Inflammatory macrophage treated with lipopolysaccharide for 1 hour (primary cell): ENCODE measurements around the gene KNCN.

Experiments
- DNase-seq, 2 donors: peaks; one replicate each; pipeline ENCODE4 v3.0.0-alpha.2; 2020 to 2022

KNCN gene

DNA sequence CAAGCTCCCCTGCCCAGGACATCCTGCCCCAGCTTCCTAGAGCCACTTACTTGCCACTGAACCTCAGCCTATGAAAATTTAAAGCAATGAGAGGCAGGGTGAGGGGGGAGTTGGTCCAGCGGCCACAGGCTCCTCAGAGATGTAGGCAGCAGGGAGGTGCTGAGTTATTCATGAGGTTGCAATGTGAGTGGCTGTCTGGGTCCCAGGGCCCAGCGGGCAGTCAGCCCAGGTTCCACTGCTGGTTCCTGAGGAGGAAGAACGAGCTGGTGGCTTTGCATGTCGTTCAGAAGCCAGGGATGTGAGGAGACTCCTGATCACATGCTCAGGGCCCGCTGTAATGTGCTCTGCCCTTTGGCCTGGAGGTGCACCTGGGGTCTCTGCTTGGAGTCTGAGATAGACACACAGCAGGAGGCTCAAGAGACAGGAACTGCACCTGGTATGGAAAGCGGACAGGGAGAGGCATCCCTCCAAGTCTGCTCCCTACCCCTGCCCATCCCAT is at the start of gene KNCN:
Gene KNCN (minus strand): TSS at position 51 of the 499 bp plus-strand sequence. CDS start 432 bp downstream, outside the sequence.
- no peak for DNase-seq

DNA sequence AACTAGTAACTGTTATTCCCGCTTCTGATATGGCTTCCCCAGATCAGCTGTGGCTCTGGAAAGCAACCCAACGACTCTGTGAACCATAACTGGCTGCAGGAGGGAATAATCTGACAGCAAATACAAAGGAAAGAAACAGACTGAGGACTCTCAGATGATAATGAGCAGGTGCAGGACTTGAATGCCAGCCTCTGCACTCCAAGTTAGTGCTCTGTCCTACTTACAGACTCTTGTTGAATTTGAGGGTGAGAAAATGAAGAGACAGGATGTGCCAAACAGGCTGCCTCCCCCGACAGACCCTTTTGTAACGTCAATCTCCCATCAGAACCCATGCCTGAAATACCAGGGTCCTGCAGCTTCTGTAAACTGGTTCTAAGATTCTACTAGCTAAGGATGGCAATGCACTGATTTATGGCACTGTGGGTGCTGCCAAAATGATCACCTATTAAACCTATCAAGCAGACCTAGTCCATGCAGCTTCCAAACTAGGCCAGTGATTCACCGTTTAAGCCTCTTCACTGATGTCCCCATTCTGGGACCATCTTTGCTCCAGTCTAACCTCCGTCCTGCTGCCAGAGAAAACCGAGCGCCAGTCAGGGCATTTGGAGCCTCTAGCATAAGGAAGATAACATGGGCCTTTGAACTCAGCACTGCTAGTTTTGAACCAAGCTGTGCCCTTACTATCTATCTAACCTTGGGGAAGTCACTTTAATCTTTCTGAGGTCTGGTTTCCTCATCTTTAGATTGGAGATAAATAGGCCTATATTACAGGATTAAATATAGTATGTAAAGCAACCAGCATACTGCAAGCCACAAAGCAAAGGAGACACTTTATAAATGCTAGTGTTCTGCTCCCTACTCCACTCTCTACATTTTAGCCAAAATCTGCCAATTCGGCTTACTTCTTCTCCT is 47.9 kb upstream of the KNCN start:
- no peak for DNase-seq

- DNase-seq, result no peak
Observed at GRCh38 chr1:46596846-46597245, 45.4 kb upstream of the KNCN start.

DNA sequence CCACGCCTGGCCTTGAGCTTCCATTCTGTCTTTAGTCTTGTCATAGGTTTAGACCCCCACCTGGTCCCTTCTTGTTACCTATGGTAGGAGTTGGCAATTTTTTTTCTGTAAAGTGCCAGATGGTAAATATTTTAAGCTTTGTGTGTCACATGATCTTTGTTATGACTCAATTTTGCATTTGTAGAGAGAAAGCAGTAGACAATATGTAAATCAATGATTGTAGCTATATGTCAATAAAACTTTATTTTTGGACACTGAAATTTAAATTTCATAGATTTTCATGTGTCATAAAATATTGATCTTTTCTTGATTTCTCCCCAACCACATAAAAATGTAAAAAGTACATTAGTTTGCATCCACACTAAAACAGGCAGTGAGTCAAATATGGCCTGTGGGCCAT is 44.6 kb upstream of the KNCN start:
- DNase-seq, result no peak

GRCh38 chr1:46595127-46595526 is 43.7 kb upstream of the KNCN start:
- peak; percentile 95 to 96 for DNase-seq

- peak; percentile 92 to 93 for DNase-seq
Observed at GRCh38 chr1:46594063-46594462, 42.6 kb upstream of the KNCN start.

GRCh38 chr1:46592823-46593222 is 41.4 kb upstream of the KNCN start:
- peak in 1 of 2 donors; percentile 41 for DNase-seq

DNA sequence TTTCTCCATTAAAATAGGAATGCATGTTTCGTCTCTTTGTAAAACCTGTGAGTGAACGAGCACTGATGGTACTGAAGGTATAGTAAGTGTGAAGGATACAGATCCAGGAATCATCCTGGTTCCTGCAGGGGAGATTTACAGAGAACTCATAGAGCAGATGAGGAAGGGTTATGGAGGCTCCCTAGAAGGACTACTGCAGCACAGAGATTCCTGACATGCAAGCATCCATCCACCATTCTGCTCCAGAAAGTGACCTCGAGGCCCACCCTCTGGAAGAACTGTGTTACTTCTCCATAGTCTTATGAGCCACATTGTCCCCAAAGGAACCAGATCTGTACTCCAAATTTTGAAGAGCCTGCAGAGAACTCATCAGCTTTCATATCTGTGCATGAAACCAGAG is 38.1 kb upstream of the KNCN start:
- no peak for DNase-seq

GRCh38 chr1:46587069-46587468 is 35.6 kb upstream of the KNCN start:
- peak; percentile 69 to 93 for DNase-seq

DNA sequence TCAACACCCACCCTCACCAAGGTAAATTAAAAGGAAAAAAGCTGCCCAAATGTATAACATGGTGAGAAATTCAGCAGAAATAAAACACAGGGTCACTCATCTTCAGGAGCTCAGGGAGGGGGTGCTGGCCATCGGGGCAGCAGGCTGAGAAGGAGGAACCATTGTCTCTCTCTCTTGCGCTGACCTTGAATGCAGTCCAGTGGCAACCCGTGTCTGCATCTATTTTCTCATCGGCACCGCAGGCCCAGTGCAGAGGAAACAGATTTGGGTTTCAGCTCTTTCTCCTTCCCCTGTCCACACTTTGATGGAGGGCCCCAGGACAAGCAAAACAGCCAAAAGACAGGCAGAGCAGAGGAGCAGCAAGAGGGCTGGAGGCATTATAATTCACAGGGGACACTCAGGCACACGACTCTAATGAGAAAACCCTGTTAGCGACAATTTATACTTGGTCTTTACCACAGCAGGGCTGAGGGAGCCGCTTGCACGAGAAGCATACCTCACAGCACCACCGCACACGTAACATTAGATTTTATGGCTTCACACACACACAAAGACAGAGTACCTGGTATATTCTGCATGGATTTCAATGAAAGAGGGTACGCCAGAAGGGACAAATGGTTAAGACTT is 34.0 kb upstream of the KNCN start:
- DNase-seq, result no peak

GRCh38 chr1:46583494-46583893 is 32.0 kb upstream of the KNCN start:
- DNase-seq, result no peak

- DNase-seq, result no peak
Observed at GRCh38 chr1:46582972-46583371, 31.5 kb upstream of the KNCN start.

- DNase-seq, result peak; percentile 65 to 84
Observed at GRCh38 chr1:46581681-46582455, 30.4 kb upstream of the KNCN start.

DNA sequence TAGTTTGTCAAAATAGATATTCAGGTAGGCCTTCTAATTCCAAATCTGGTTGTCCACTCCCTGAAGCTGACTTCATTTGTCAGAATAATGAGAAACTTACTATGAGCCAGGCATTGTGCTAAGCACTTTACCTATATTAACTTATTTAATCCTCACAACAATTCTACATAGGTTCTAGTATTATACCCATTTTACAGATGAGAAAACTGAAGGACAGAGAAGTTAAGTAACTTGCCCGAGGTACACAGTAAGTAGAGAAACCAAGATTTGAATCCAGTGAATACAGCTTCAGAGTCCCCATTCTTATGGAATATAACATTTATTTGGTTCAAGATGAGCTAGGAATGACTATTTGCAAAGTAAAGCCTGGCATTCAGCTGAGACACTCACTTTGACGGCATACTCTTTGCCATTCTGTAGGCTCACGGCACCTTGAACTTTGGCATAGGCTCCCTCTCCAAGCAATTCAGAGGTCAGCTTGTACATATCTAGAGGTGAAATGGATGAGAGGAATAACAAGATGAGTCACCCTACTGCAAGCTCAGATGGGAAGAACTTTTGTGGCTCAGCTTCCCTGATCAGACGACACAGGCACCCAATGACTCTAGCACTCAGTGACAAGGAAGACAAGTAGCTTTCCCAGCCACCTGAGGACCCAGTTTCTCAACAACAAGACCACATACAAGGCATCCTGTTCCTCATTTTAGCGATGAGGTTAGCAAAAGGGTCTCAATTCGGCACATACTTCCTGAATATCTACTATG is 28.9 kb upstream of the KNCN start:
- DNase-seq, result peak in 1 of 2 donors; percentile 53

- DNase-seq, result no peak
Observed at GRCh38 chr1:46577671-46578070, 26.2 kb upstream of the KNCN start.

GRCh38 chr1:46576596-46576995 is 25.1 kb upstream of the KNCN start:
- DNase-seq, result no peak

GRCh38 chr1:46575778-46576177 is 24.3 kb upstream of the KNCN start:
- DNase-seq, result no peak

DNA sequence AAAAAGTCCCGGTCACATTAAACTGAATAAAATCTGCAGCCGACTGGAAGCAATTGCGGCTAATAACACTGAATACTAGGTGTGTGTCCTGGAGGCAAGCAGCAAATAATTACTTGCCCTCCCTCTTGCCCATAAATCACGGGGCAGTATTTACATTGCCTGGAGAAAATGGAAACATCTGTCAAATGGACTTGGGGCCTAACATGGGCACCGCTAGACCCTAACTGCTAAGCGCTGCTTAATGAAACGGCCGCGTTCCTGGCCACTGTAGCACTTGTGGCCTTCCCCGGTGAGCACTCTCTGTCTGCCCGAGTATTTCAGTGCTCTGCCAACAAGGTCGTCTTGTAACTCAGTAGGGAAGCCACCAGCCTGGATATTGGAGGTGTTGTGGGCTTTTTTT is 23.9 kb upstream of the KNCN start:
- no peak for DNase-seq

GRCh38 chr1:46571691-46572225 is 20.3 kb upstream of the KNCN start:
- no peak for DNase-seq

GRCh38 chr1:46569884-46570725 is 18.7 kb upstream of the KNCN start:
- no peak for DNase-seq

DNA sequence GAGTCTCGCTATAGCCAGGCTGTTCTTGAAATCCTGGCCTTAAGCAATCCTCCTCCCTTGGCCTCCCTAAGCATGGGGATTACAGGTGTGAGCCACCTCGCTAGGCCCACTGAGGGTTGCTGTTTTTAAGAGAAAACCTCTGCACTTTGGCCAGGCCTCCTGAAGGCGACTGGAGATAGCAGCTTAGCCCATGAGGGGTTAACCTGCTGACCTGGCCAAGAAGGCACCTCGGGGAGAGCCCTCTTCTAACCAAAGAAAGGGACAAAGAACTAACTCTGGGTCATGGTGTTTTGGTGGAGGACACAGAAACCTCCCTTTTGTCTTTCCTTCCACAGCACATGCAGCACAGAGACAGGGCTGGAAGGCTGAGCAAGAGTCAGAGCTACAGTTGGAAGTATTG is 17.7 kb upstream of the KNCN start:
- no peak for DNase-seq
